GM12872 (cell line): Measurements from ENCODE around the gene BUB3.

Experiments
- TF ChIP-seq, protein P1 (sequence below): IDR thresholded peaks from 3 replicates; pipeline ENCODE4 v1.5.1; 2011; ENCODE audit warnings: low read depth, mild to moderate bottlenecking, low read length, moderate library complexity; ENCODE audit not compliant: insufficient read depth

Gene BUB3

DNA sequence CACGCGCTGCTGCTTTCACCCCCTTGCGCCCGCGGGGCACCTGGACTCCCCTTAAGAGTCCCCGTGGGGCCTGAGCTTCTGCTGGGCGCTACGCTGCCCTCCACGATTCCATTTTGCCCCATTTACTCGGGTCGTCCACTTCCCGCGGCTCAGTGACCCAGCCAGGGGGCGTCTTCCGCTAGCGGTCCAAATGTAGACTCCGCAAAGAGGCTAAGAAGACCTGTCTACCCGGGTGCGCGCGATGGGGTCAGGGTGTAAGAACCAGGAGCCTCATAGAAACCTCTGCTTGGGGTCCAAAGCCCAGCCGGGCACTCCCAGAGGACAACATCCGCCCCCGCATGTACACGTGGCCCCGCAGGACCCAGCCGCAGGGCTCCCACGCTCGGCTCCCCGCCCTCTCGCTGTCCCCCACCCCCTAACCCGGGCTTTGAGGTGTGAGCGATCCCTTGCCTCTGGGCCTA, 11.5 kb upstream of the BUB3 start:
- TF ChIP-seq, protein P1, sequence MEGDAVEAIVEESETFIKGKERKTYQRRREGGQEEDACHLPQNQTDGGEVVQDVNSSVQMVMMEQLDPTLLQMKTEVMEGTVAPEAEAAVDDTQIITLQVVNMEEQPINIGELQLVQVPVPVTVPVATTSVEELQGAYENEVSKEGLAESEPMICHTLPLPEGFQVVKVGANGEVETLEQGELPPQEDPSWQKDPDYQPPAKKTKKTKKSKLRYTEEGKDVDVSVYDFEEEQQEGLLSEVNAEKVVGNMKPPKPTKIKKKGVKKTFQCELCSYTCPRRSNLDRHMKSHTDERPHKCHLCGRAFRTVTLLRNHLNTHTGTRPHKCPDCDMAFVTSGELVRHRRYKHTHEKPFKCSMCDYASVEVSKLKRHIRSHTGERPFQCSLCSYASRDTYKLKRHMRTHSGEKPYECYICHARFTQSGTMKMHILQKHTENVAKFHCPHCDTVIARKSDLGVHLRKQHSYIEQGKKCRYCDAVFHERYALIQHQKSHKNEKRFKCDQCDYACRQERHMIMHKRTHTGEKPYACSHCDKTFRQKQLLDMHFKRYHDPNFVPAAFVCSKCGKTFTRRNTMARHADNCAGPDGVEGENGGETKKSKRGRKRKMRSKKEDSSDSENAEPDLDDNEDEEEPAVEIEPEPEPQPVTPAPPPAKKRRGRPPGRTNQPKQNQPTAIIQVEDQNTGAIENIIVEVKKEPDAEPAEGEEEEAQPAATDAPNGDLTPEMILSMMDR: no peak

DNA sequence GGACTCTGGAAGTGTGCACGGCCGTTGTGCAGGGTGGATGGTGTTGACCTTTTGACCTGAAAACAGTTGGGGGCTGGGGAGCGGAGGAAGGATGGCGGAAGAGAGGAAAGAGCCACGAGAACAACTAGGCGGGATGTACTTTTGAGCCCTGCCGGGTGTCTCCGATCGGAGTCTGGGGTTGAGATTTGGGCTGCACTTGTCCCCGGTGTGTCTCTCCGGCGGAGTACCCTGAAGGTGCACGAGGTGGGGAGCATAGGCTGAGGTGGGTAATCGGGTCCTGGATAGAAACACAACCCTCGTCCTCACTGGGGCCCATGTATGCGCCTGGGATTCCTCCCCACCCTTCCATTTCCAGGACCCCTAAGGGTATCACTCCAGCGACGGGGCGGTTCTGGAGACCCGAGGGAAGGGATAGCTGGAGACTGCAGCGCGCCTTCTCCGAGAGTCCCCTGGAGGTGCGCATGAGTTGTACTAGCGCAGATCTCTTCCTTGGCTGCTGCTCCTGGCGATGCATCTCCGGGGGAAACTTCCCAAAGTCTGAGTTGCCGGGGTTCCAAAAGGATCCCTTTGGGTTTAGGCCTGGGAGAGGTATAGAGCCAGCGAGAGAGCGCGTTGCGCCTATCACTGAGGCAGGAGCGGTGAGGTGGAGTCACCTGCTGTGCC, 10.9 kb upstream of the BUB3 start:
- TF ChIP-seq, protein P1: no peak

DNA sequence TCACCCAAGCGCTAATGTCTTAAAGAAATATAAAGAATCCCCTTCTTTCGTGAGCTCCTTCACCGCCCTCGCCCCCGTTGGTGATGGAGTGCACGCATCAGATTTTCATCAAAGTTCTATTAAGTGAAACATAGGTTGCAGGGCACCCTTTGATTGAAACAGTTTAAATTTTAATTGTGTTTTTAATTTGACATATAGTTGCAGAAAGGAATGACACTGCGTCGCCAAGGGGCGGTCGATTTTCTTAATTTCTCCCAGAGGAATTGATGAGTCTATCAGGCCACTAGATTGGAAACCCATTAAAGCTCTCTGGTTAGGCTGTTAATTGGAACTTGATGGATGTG, 10.4 kb upstream of the BUB3 start:
- TF ChIP-seq, protein P1: no peak

DNA sequence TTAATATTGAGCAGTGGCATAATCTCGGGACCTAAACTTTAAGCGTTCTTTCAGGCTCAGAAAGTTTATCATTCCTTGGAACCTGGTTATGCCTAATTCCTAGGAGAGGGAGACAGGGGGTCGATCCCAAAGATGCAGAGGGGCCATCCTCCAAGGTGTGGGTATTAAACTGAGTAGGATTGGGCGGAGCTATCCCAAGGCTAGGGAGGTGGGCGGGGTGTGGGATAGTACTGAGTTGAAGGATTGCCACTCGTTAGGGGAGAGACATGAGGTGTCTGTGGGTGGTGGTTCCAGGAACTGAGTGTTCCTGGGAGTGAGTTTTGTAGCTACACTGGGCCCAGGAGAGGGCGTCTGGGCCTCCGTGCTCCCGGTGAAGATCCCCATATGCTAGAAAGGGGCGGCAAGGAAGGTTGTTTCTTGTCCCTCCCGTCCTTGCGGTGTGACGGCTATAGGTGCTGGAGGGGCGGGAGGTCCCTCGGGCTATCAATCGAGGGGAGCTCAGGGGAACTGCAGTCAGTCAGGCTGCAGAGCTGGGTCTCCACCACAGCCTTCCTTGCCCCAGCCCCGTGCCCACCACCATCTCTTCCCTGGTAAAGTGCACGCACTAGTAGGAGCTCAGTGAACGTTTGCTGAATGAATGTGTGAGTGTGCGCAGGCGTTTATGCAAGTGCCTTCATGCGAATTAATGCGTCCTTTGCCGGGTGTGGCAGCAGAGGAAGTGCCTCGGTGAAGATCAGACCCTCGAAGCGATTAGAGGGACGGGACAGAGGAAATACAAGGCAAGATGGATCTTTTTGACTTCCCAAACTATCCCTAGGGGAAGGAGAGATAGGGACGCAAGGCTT, 9.3 kb upstream of the BUB3 start:
- TF ChIP-seq, protein P1: peak; percentile 21; the same call in 1 of the 3 replicates

DNA sequence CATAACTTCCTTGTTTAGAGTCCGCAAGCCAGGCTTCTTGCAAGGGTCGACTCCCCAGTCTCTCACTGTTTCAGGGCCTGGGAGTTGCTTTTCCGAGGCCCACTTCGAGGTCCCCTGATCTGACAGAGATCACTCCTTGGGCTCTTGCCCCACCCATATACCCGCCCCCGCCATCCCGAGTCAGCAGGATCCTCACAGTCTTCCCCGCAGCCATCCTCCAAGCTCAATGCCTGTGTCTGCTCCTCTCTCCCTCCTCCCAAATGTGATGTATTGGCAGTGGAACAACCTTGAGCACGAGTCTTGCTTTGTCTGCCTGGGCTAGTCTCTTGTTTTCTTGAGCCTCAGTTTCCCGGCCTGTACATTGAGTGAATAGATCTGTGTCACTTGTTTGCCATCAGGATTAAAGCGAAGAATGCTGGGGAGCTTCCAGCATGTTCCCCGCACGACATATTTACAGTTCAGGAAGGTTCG, 8.6 kb upstream of the BUB3 start:
- TF ChIP-seq, protein P1: no peak

DNA sequence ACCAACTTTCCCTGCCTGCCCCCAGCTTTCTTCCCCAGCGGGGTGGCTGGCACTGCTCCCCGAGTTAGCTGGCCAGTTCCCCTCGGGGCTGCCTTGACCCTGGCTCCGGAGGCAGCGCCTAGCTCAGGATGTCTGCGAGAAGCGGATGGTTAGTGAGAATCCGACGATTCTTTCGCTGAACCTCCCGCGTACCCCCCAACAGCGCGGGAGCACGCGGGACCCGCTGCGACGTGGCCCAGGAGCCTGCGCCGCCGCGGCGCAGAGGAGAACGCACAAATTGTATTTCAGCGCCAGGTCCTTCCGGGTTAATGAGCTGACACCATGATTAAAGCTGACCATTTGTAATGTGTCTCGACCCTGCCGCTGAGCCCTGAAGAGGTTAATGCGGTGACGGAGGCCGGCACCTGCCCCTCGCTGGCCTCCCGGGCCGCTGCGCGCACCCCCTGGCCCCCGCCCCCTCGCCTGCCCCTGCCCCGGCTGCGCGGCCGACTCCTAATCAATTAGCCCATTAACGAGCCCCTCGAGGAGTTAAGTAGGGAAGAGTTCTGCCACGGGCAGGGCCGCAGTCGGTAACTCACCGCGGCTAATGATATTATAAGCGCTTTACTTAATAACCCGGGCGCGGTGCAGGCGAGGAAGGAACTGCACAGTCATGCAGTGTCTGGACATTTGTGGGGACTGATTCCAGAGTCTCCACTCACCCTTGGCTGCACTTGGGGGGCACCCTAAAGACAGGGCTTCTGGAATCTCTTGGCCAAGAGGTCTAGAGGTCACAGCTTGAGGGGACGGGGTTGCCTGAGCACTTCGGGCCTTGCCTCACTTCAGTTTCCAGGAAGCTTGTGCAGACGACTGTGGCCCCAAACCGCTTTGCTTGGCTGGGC, 7.9 kb upstream of the BUB3 start:
- TF ChIP-seq, protein P1: no peak
